Hepatocyte (in vitro differentiated cells): Measurements from ENCODE around the gene ZNF10.

ENCODE experiments used
- CTCF ChIP-seq: fragments of 200-600 bp; sonication (generic); IDR thresholded peaks from 2 replicates; pipeline ENCODE4 v1.5.1; 2016; ENCODE audit warnings: antibody characterized with exemption, mild to moderate bottlenecking; ENCODE audit not compliant: poor library complexity
- EZH2 ChIP-seq: fragments of 200-600 bp; sonication (generic); IDR thresholded peaks from 2 replicates; pipeline ENCODE4 v1.6.1; 2016; ENCODE audit warnings: antibody characterized with exemption, mild to moderate bottlenecking, borderline replicate concordance

GRCh38 chr12:133174901-133175300 is 44.5 kb downstream of the ZNF10 start:
- TF ChIP-seq EZH2, result no peak
- no peak for TF ChIP-seq CTCF
